Stimulated activated naive CD8-positive, alpha-beta T cell treated with anti-CD3 and anti-CD28 coated beads, Interleukin-15, amount 100 ng/mL, for 72 hours (primary cell): Measurements from ENCODE around the gene LPXN.
A peak's percentile ranks its signal among the peaks of the same experiment; 100 is the strongest.
"Not testable (repeated sequence)": the region's sequence is repeated elsewhere in the genome, so short reads cannot be mapped to it uniquely, and the experiment has no call there.

ENCODE experiments used
- ATAC-seq: fragments of 150-1000 bp; cut with Tn5 transposase; 2 replicates; pipeline ENCODE4 v1.10.0; 2021; ENCODE audit warnings: mild to moderate bottlenecking, moderate library complexity
- DNase-seq, 2 donors: peaks; one replicate each; pipeline ENCODE4 v3.0.0; 2021 to 2022
- H3K27ac Mint-ChIP-seq, 2 donors: one replicate each; pipeline ENCODE4 v1.8.0; 2022; ENCODE audit warnings: mild to moderate bottlenecking in 2 of 2, mixed read lengths in 2 of 2, moderate library complexity in 2 of 2
- H3K27me3 Mint-ChIP-seq: one replicate; pipeline ENCODE4 v1.8.0; 2022; ENCODE audit warnings: mixed read lengths
- H3K4me1 Mint-ChIP-seq: one replicate; pipeline ENCODE4 v1.8.0; 2022; ENCODE audit warnings: mild to moderate bottlenecking, mixed read lengths
- H3K4me3 Mint-ChIP-seq, 2 donors: one replicate each; pipeline ENCODE4 v1.8.0; 2022; ENCODE audit warnings: mild to moderate bottlenecking in 2 of 2, mixed read lengths in 2 of 2, moderate library complexity in 1 of 2
- H3K9me3 Mint-ChIP-seq, 2 donors: one replicate each; pipeline ENCODE4 v1.8.0; 2022; ENCODE audit warnings: mixed read lengths in 2 of 2

LPXN gene

DNA sequence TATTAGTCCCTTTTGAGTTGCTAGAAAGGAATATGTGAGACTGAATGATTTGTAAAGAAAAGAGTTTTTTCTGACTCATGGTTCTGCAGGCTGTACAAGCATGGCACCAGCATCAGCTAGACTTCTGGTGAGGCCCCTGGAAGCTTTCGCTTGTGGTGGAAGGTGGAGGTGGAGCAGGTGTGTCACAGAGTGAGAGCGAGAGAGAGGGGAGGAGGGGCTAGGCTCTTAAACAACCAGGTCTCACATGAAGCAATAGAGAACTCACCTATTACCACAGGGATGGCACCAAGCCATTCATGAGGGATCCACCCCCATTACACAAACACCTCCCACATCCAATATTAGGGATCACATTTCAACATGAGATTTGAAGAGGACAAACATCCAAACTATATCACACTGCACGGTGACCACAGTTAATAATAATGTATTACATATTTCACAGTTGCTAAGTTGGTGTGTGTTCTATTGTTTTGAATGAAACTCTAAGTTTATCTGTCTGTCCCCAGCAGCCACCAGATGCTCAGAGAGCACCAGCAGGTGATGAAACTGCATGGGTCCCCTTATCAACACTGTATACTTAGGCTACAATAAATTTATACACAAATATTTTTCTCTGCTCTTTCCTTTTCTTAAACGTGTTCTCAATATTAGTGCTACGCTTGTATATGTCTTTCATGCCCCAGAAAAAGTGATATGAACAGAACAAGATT, 17.3 kb upstream of the LPXN start:
- Mint-ChIP-seq H3K27ac (peak overlapping the region; percentile 19 to 40), H3K9me3 (no peaks in the 10 kb centered on the region), H3K4me1 (peaks cover 84% of the 10 kb centered on the region), H3K27me3 (no peaks in the 10 kb centered on the region), H3K4me3 (peak overlapping the region in 1 of 2 donors; percentile 4)
- DNase-seq (peak; percentile 29 to 49), ATAC-seq (peak; percentile 90)

DNA sequence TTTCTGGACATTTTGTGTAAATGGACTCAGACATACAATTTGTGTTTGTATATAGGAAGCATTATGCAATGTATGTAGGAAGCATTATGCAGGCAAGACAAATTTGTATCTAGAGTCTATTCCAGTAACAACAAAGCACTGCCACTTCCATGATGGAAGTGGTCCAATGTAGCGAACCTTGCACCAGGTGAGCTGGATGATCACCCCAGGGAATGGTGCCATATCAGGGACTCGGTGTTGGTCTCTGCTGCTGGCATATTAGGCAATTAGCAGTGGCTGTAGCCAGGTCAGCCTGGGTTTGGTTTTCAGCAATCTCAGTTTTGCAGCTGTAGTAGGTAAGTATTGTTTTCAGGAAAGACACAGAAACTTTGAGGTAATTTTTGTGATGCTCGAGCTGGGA, 16.0 kb upstream of the LPXN start:
- H3K27me3 Mint-ChIP-seq: no peaks in the 10 kb centered on the region
- H3K9me3 Mint-ChIP-seq: no peaks in the 10 kb centered on the region
- ATAC-seq: no peak
- DNase-seq: no peak
- H3K27ac Mint-ChIP-seq: peak overlapping the region; percentile 27 to 72
- peaks cover 79% of the 10 kb centered on the region for H3K4me1 Mint-ChIP-seq
- H3K4me3 Mint-ChIP-seq: no peak overlapping the region

GRCh38 chr11:58586998-58587397, 11.3 kb upstream of the LPXN start:
- H3K4me3 Mint-ChIP-seq: no peak overlapping the region
- H3K27ac Mint-ChIP-seq: no peak overlapping the region
- ATAC-seq (no peak), DNase-seq (no peak)
- peaks cover 68% of the 10 kb centered on the region for H3K4me1 Mint-ChIP-seq
- H3K9me3 Mint-ChIP-seq: no peaks in the 10 kb centered on the region
- no peaks in the 10 kb centered on the region for H3K27me3 Mint-ChIP-seq

DNA sequence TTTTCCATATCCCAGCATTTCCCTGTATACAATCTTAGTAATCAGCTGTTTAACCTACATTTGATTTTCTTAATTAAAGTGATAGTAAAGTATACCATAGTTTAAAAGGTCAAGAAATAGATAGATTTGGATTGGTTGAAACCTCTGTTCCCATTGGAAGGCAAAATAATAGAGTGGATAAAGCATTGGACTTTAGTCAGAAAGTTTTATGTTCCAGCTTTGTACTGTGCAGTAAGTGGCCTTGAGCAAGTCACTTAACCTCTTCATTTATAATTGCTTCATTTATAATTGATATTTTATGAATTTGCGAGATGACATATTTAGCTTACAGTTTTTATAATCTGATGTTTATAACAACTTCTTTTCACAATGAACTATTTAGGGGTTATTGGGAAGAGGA, 6.8 kb upstream of the LPXN start:
- no peak for ATAC-seq
- no peak for DNase-seq
- H3K4me1 Mint-ChIP-seq: peaks cover 59% of the 10 kb centered on the region
- H3K9me3 Mint-ChIP-seq: no peaks in the 10 kb centered on the region
- H3K4me3 Mint-ChIP-seq: peak overlapping the region; percentile 57 to 93
- no peaks in the 10 kb centered on the region for H3K27me3 Mint-ChIP-seq
- H3K27ac Mint-ChIP-seq: peak overlapping the region in 1 of 2 donors; percentile 37

DNA sequence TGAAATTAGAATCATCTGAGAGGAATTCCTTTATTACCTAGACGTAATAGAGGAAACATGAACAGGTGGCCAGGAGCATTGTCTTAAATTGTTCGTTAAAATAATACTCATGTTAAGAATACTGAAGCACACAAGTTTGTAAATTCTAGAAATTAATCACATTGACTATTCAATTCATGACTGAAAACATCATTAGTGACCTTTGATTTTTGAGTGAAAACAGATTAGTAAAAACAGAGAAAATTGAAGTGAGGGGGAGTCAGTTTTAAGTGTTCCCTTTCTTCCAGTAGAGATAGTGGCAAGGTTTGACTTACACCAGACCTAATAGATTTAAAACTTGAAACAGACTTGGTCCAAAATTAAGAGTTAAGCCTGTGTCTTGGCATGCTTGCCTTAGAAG, 4.7 kb upstream of the LPXN start:
- no peak for DNase-seq
- ATAC-seq: no peak
- H3K27me3 Mint-ChIP-seq: no peaks in the 10 kb centered on the region
- peaks cover 53% of the 10 kb centered on the region for H3K4me1 Mint-ChIP-seq
- no peaks in the 10 kb centered on the region for H3K9me3 Mint-ChIP-seq
- peak overlapping the region; percentile 78 to 93 for H3K4me3 Mint-ChIP-seq
- peak overlapping the region; percentile 97 to 99 for H3K27ac Mint-ChIP-seq

GRCh38 chr11:58579192-58580129, 3.8 kb upstream of the LPXN start:
- Mint-ChIP-seq H3K4me3 (peak overlapping the region; percentile 78 to 93), H3K4me1 (peaks cover 53% of the 10 kb centered on the region), H3K9me3 (no peaks in the 10 kb centered on the region), H3K27me3 (no peaks in the 10 kb centered on the region), H3K27ac (peak overlapping the region; percentile 100)
- peak; percentile 60 for ATAC-seq
- DNase-seq: peak; percentile 91 to 95

DNA sequence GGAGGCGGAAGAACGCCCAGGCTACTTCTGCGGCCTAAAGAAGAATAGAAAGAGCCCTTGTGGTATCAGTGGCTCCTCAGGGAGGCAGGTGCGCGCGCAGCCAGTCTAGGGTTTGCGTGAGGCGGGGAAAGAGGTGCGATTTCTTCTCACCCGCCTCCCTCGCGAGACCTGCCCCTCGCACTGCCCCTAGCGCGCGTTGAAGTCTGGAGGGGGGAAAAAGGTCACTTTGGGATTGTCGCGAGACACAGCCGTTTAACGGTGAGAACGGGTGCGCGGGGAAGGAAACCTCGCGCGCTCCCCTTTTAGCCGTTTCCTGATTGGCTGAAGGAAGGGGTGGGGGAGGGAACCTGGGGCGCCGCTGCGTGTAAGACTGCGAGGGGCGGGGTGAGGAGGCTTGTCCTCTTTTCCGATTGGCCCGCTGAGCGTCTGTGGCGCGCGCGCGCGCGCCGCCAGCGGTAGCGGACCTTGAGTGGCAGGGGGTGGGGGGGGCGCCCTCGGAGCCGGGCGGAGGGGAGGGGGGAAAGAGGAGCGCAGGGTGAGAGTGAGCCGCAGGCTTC, 3.1 kb upstream of the LPXN start, which contains the start of gene ZFP91:
Gene ZFP91 (plus strand): TSS at position 429 of the 557 bp plus-strand sequence. CDS start 219 bp downstream, outside the sequence.
- ATAC-seq: peak; percentile 52
- H3K4me1 Mint-ChIP-seq: peaks cover 50% of the 10 kb centered on the region
- no peaks in the 10 kb centered on the region for H3K27me3 Mint-ChIP-seq
- peak within 1 kb of the TSS; percentile 100 for H3K27ac Mint-ChIP-seq
- peak within 1 kb of the TSS; percentile 78 to 93 for H3K4me3 Mint-ChIP-seq
- DNase-seq: peak; percentile 91 to 95
- no peaks in the 10 kb centered on the region for H3K9me3 Mint-ChIP-seq

- DNase-seq (peak; percentile 92 to 95), ATAC-seq (no peak)
- H3K9me3 Mint-ChIP-seq: no peaks in the 10 kb centered on the region
- no peaks in the 10 kb centered on the region for H3K27me3 Mint-ChIP-seq
- peaks cover 44% of the 10 kb centered on the region for H3K4me1 Mint-ChIP-seq
- peak overlapping the region; percentile 100 for H3K27ac Mint-ChIP-seq
- H3K4me3 Mint-ChIP-seq: peak overlapping the region; percentile 78 to 93
Measured at GRCh38 chr11:58578136-58578634, 2.5 kb upstream of the LPXN start.

DNA sequence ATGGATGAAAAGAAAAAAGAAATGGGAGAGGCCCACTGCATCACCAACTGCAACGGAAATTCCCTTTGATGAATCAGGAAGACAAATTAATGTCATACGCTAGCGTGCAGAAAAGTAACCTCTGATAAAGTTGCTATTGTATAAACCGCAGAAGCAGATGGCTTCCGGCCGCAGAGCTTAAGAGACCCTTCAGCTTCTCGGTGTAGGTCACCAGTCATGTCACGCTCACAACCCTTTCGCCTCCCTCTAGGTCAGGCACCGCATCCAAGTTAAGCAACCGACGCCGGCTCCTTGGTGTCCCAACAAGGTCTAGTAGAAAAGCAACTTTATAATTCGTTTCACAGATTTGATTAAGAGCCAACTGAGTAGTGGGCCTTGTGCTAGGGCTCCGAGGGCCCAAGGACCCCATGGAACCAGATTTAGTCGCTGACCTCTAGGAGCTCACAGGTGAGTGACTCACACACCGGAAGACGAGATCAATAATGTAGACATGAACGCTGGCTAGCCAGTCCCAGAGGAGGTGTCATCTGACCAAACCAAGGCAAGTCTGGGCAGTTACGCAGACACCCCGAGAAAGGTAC, 2.0 kb upstream of the LPXN start:
- Mint-ChIP-seq H3K4me1 (peaks cover 41% of the 10 kb centered on the region), H3K27me3 (no peaks in the 10 kb centered on the region), H3K4me3 (peak overlapping the region; percentile 78 to 93), H3K27ac (peak overlapping the region; percentile 100), H3K9me3 (no peaks in the 10 kb centered on the region)
- DNase-seq (peak; percentile 88 to 93), ATAC-seq (peak; percentile 74)

DNA sequence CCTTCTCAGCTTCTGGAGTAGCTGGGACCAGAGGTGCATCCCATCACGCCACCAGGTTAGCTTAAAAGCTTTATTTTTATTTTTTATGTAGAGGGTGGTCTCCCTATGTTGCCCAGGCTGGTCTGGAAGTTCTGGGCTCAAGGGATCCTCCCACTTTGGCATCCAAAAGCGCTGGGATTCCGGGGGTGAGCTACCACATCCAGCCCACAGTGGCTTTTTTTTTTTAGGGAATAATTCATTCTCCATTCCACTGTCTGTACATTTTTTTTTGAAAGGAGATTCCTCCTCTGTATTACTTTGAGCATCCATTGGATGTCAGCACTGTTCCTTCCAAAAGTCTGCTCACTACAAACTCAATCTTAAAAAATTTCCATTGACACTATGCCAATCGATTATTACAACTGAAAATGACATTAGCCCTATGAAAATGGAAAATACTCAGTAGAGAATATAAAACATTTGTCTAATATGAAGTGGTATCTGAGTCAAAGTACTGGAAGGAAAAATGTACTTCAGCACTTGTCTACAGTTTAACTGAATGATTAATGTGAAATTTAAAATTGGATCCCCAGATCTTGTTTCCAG, 1.3 kb upstream of the LPXN start:
- Mint-ChIP-seq H3K9me3 (no peaks in the 10 kb centered on the region), H3K4me1 (peaks cover 35% of the 10 kb centered on the region), H3K4me3 (peak overlapping the region; percentile 78 to 93), H3K27me3 (no peaks in the 10 kb centered on the region), H3K27ac (peak overlapping the region; percentile 100)
- DNase-seq (no peak), ATAC-seq (no peak)

- Mint-ChIP-seq H3K9me3 (no peaks in the 10 kb centered on the region), H3K27ac (peak overlapping the region; percentile 97 to 98), H3K4me1 (peaks cover 34% of the 10 kb centered on the region), H3K27me3 (no peaks in the 10 kb centered on the region), H3K4me3 (peak overlapping the region; percentile 78 to 93)
- DNase-seq (no peak), ATAC-seq (no peak)
Measured at GRCh38 chr11:58574881-58575280, 775 bp downstream of the LPXN start.

- H3K27ac Mint-ChIP-seq: peak overlapping the region; percentile 97 to 98
- ATAC-seq (peak; percentile 52), DNase-seq (peak; percentile 58 to 75)
- H3K4me3 Mint-ChIP-seq: peak overlapping the region; percentile 78 to 93
- peaks cover 42% of the 10 kb centered on the region for H3K4me1 Mint-ChIP-seq
- H3K27me3 Mint-ChIP-seq: no peaks in the 10 kb centered on the region
- H3K9me3 Mint-ChIP-seq: no peaks in the 10 kb centered on the region
Measured at GRCh38 chr11:58573451-58574104, 2.1 kb downstream of the LPXN start.

DNA sequence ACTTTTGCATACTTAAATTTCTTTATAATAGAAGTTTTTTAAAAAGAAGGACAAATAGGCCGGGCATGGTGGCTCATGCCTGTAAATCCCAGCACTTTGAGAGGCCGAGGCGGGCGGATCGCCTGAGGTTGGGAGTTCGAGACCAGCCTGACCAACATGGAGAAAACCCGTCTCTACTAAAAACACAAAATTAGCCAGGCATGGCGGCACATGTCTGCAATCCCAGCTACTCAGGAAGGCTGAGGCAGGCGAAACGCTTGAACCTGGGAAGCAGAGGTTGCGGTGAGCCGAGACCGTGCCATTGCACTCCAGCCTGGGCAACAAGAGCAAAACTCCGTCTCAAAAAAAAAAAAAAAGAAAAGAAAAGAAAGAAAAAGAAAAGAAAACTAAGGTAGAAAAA, 2.8 kb downstream of the LPXN start:
- H3K4me3 Mint-ChIP-seq: peak overlapping the region; percentile 78 to 93
- not testable (repeated sequence) for H3K27me3 Mint-ChIP-seq, ATAC-seq, H3K9me3 Mint-ChIP-seq
- DNase-seq: peak in 1 of 2 donors; percentile 26
- peaks cover 45% of the 10 kb centered on the region for H3K4me1 Mint-ChIP-seq
- peak overlapping the region; percentile 97 to 98 for H3K27ac Mint-ChIP-seq

GRCh38 chr11:58567889-58568512, 7.7 kb downstream of the LPXN start:
- Mint-ChIP-seq H3K9me3 (no peaks in the 10 kb centered on the region), H3K4me1 (peaks cover 58% of the 10 kb centered on the region), H3K27ac (peak overlapping the region in 1 of 2 donors; percentile 4), H3K27me3 (no peaks in the 10 kb centered on the region), H3K4me3 (peak overlapping the region; percentile 58 to 75)
- peak; percentile 70 to 78 for DNase-seq
- ATAC-seq: peak; percentile 97
